ENCODE results near the gene EME1.

EME1 gene

GRCh38 chr17:50347894-50348291, 25.1 kb upstream of the EME1 start:
- in situ Hi-C loops (cut with MboI; ENCODE audit: low sequenced_read_pairs), result no loop called here

GRCh38 chr17:50348522-50349242, 24.3 kb upstream of the EME1 start:
- in situ Hi-C loops (cut with MboI; ENCODE audit: low sequenced_read_pairs), result no loop called here

- in situ Hi-C loops (cut with MboI; ENCODE audit: low sequenced_read_pairs), result no loop called here
Observed at GRCh38 chr17:50349243-50349600, 23.8 kb upstream of the EME1 start.

GRCh38 chr17:50350733-50351132, 22.3 kb upstream of the EME1 start:
- in situ Hi-C loops (cut with MboI; ENCODE audit: low sequenced_read_pairs), result no loop called here

- in situ Hi-C loops (cut with MboI; ENCODE audit: low sequenced_read_pairs), result no loop called here
Observed at GRCh38 chr17:50352072-50352692, 20.8 kb upstream of the EME1 start.

- in situ Hi-C loops (cut with MboI; ENCODE audit: low sequenced_read_pairs), result no loop called here
Observed at GRCh38 chr17:50352693-50353599, 20.1 kb upstream of the EME1 start.

- in situ Hi-C loops (cut with MboI; ENCODE audit: low sequenced_read_pairs), result no loop called here
Observed at GRCh38 chr17:50353600-50354195, 19.3 kb upstream of the EME1 start.

GRCh38 chr17:50354198-50354597, 18.8 kb upstream of the EME1 start:
- in situ Hi-C loops (cut with MboI; ENCODE audit: low sequenced_read_pairs), result no loop called here

GRCh38 chr17:50354776-50355175, 18.3 kb upstream of the EME1 start:
- in situ Hi-C loops (cut with MboI; ENCODE audit: low sequenced_read_pairs), result no loop called here

GRCh38 chr17:50355336-50355700, 17.7 kb upstream of the EME1 start:
- in situ Hi-C loops (cut with MboI; ENCODE audit: low sequenced_read_pairs), result no loop called here

GRCh38 chr17:50355701-50356341, 17.2 kb upstream of the EME1 start:
- in situ Hi-C loops (cut with MboI; ENCODE audit: low sequenced_read_pairs), result no loop called here

- in situ Hi-C loops (cut with MboI; ENCODE audit: low sequenced_read_pairs), result no loop called here
Observed at GRCh38 chr17:50356418-50356817, 16.6 kb upstream of the EME1 start.

- in situ Hi-C loops (cut with MboI; ENCODE audit: low sequenced_read_pairs), result no loop called here
Observed at GRCh38 chr17:50356892-50357510, 16.0 kb upstream of the EME1 start.

- in situ Hi-C loops (cut with MboI; ENCODE audit: low sequenced_read_pairs), result no loop called here
Observed at GRCh38 chr17:50358177-50358576, 14.9 kb upstream of the EME1 start.

- in situ Hi-C loops (cut with MboI; ENCODE audit: low sequenced_read_pairs), result no loop called here
Observed at GRCh38 chr17:50359005-50359699, 13.9 kb upstream of the EME1 start.

GRCh38 chr17:50359998-50360461, 13.0 kb upstream of the EME1 start:
- in situ Hi-C loops (cut with MboI; ENCODE audit: low sequenced_read_pairs), result no loop called here

GRCh38 chr17:50360486-50361115, 12.4 kb upstream of the EME1 start:
- in situ Hi-C loops (cut with MboI; ENCODE audit: low sequenced_read_pairs), result no loop called here

- in situ Hi-C loops (cut with MboI; ENCODE audit: low sequenced_read_pairs), result no loop called here
Observed at GRCh38 chr17:50361561-50362480, 11.2 kb upstream of the EME1 start.

Measured in hTERT RPE-1 (cell line).